Measurements from ENCODE around the gene SCN5A. TPM values are rescaled to one million over a fixed set of nuclear protein-coding genes. Genes with fewer than 3 reads are reported as not detected.

The SCN5A gene
- total and polyA plus RNA-seq, 2 of the 13 experiments (the other 11 are each of a cell fraction or from before 2014, with no cell fraction given) = 0.22 TPM; not detected in 1

DNA sequence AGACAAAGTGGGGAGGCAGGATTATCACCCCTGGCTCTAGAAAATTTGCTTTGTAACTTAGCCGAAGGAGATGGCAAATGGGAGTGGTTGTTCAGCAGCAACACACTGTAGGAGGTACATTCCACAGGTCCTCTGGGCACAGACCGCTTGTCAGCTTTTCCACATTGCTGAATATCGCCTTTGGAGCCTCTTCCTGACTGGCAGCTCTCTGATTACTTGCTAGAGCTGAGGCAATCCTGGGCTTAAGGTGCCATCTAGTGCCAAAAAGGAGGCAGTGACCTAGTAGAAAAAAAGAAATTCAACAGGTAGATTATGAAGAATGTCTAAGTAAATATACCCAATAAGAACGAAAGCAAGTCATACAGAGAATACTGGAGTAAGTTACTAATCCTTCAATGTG is 13.1 kb upstream of the SCN5A start (continued):
- TF ChIP-seq, protein P1, sequence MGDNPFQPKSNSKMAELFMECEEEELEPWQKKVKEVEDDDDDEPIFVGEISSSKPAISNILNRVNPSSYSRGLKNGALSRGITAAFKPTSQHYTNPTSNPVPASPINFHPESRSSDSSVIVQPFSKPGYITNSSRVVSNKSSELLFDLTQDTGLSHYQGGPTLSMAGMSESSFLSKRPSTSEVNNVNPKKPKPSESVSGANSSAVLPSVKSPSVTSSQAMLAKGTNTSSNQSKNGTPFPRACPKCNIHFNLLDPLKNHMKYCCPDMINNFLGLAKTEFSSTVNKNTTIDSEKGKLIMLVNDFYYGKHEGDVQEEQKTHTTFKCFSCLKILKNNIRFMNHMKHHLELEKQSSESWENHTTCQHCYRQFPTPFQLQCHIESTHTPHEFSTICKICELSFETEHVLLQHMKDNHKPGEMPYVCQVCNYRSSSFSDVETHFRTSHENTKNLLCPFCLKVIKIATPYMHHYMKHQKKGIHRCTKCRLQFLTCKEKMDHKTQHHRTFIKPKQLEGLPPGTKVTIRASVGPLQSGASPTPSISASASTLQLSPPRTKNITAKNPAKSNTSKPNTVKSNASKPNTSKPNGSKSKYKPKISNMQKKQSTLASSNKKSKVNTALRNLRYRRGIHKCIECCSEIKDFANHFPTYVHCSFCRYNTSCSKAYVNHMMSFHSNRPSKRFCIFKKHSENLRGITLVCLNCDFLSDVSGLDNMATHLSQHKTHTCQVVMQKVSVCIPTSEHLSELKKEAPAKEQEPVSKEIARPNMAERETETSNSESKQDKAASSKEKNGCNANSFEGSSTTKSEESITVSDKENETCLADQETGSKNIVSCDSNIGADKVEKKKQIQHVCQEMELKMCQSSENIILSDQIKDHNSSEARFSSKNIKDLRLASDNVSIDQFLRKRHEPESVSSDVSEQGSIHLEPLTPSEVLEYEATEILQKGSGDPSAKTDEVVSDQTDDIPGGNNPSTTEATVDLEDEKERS (CRISPR knock-in tag; IDR thresholded peaks at IDR 0.05) = 0 out of 2 replicates have a peak, but pooled peaks have one; percentile 42
- TF ChIP-seq, protein P2, sequence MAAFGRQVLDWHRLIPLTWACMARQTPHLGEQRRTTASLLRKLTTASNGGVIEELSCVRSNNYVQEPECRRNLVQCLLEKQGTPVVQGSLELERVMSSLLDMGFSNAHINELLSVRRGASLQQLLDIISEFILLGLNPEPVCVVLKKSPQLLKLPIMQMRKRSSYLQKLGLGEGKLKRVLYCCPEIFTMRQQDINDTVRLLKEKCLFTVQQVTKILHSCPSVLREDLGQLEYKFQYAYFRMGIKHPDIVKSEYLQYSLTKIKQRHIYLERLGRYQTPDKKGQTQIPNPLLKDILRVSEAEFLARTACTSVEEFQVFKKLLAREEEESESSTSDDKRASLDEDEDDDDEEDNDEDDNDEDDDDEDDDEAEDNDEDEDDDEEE (CRISPR knock-in tag; IDR thresholded peaks at IDR 0.05) = no peak
- TF ChIP-seq SP1 (IDR thresholded peaks at IDR 0.05) (no peak), SP1 (CRISPR knock-in tag; IDR thresholded peaks at IDR 0.05) (no peak), ZNF674 (CRISPR knock-in tag; IDR thresholded peaks at IDR 0.05; ENCODE audit: low read depth) (no peak), THYN1 (CRISPR knock-in tag; IDR thresholded peaks at IDR 0.05; ENCODE audit: borderline replicate concordance, low read depth) (no peak), ZNF816 (CRISPR knock-in tag; IDR thresholded peaks at IDR 0.05; ENCODE audit: borderline replicate concordance) (no peak), FOXA3 (CRISPR knock-in tag; IDR thresholded peaks at IDR 0.05) (0 out of 2 replicates have a peak, but pooled peaks have one; percentile 14), ZKSCAN1 (IDR thresholded peaks at IDR 0.05; ENCODE audit: low read length) (no peak), ZNF550 (CRISPR knock-in tag; IDR thresholded peaks at IDR 0.05; ENCODE audit: borderline replicate concordance) (no peak), ASH2L (IDR thresholded peaks at IDR 0.05; ENCODE audit: insufficient read length, low read depth, low read length) (no peak), ZNF773 (CRISPR knock-in tag; IDR thresholded peaks at IDR 0.05; ENCODE audit: borderline replicate concordance) (no peak), SMC3 (IDR thresholded peaks at IDR 0.05; ENCODE audit: low read length) (peak; percentile 68)
- TF ChIP-seq, protein P3, sequence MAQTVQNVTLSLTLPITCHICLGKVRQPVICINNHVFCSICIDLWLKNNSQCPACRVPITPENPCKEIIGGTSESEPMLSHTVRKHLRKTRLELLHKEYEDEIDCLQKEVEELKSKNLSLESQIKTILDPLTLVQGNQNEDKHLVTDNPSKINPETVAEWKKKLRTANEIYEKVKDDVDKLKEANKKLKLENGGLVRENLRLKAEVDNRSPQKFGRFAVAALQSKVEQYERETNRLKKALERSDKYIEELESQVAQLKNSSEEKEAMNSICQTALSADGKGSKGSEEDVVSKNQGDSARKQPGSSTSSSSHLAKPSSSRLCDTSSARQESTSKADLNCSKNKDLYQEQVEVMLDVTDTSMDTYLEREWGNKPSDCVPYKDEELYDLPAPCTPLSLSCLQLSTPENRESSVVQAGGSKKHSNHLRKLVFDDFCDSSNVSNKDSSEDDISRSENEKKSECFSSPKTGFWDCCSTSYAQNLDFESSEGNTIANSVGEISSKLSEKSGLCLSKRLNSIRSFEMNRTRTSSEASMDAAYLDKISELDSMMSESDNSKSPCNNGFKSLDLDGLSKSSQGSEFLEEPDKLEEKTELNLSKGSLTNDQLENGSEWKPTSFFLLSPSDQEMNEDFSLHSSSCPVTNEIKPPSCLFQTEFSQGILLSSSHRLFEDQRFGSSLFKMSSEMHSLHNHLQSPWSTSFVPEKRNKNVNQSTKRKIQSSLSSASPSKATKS (CRISPR knock-in tag; IDR thresholded peaks at IDR 0.05) = no peak
